Measurements from ENCODE around the gene URB2.

DNA sequence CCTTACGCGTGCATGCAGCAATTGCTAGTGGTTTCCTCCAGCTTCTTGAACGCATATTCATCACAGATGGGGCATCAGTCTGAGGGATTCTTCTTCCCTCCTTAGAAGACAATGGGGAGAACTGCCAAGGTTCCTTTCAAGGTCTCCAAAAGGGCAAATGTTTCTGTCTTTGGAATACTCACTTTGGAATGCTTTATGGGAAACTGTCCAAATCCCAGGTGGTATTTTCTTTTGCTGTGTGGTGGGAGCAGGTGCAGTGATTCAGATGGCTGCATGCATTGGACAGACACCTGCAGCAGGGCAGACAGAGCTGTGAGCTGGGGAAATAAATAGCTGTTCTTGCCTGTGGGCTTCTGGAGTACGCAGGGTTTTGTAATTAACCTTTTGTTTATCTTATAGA, 40.5 kb downstream of the URB2 start:
- TF ChIP-seq CTCF (IDR thresholded peaks at IDR 0.05) (no peak), POLR2A (IDR thresholded peaks at IDR 0.05) (no peak), EP300 (IDR thresholded peaks at IDR 0.05) (no peak), POLR2AphosphoS5 (IDR thresholded peaks at IDR 0.05) (no peak)

All from suprapubic skin (tissue), 4 donors.